ENCODE measurements around the gene CLNK. TPM values are rescaled to one million over a fixed set of nuclear protein-coding genes. Genes with fewer than 3 reads are reported as not detected.
"Not testable (repeated sequence)": the region's sequence is repeated elsewhere in the genome, so short reads cannot be mapped to it uniquely, and the experiment has no call there.

The CLNK gene
- total RNA-seq, 1 donor from 2014 or later, result not detected

DNA sequence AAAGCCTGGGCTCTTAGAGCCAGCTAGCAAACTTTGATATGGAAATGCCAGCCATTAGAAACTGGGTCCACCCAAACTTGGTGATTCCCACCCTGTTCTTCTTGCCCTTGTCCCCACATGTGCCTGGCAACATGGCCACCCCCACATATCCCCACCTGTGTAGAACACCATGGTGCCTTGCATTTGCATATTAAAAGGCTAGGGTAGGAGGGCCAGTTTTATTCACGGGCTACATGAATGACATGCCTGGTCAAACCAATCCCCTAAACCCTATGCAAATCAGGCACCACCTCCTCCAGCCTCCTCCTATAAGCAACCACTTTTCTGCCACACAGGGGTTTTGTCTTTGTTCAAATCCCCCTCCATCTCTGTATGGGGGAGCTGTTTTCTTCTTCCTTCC lies 104.9 kb downstream of the CLNK start:
- no peak for DNase-seq (ENCODE audit: low read depth in 2 of 2)

DNA sequence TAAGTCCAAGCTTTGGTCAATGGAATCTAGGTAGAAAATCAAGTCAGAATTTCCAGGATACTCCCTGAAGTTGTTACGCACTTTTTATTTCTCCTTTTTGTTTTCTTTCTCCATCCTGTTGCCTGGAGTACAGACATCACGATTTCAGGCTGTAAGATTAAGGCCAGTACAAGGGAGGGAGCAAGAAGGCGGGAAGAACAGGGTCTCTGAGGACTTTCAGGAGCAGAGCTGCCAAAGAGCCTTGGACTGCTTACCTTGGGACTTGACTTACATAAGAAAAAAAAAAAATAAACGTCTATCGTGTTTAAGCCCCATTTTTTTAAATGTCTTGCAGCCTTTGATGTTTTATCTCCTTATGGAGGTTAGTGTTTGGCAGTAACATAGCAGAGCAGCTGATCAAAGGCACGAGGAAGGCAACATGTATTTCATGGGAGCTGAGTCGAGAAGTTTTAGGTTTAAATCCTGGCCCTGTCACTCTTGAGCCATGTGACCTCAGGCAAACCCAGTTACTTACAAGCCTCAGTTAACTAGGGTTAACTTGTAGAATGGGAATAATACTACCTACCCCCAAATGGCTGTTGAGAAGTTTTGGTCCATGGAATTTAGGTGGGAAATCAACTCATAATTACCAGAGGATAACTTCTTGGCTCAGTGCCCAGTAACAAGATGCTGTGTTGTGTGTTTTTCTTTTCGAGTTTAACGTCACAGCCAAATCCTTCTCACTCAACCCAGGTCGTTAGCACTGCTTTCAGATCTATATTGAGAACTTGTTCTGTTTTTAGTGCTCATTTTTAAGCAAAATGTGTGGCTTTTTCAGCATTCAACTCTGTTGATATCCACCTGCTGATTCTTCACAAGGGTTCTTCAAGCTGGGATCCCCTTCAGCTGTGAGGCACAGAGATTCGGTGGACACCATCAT lies 106.8 kb downstream of the CLNK start:
- DNase-seq (ENCODE audit: low read depth in 2 of 2), result no peak

DNA sequence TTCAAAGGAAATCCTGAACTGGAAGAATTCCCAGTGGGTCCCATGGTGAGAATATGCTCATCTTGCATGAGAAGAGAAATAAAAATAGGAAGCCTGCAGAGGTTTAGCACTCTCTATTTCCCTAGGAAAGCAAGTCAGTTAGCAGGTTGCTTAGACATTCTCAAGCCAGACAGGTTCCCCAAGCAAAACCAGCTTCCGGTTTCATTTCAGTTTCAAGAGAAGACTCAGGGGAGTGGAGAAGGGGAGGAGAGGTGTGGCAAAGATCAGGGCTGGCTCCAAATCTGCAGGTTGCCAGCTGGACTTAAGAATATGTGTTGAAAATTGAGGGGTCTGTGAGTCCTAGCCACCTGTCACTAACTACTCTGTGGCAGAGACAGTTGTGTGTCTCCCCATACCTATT lies 107.5 kb downstream of the CLNK start:
- no peak for DNase-seq (ENCODE audit: low read depth in 2 of 2)

DNA sequence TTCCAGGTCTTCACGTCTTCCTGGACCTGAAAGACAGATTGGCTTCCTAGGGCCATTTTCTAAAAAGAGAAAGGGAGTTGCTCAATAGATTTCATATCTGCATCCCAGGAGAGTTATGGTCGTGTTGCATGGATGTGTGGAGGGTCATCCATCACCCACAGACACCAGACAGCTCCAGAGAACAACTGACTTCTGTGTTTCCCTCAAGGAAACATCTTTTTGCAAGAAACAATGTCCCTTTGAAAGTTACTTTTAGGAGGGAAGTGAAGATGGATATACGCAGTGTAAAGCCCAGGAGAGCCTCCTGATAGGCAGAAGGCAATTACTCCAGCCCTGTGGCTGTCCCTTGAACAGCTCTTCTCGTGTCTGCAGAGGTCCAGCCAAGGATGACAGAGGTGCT lies 108.3 kb downstream of the CLNK start:
- DNase-seq (ENCODE audit: low read depth in 2 of 2), result no peak

DNA sequence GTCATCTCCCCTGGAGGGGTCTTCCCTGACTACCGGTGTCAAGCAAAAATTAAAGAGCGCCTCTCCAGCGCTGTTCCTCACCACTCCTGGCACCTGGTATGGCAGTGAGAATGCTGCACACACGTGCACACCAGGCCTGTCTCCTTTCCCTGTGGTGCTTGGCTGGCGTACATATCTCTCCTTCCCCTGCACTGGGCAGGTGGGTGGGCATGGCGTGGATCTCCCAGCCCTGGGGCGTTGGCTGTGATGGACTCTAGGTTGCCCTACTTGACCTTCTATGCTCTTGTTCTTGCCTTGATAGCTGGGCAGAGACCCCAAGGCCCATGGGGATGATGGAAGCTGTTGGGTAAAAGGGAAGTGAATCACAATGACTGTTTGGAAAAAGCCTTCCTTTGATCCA lies 109.2 kb downstream of the CLNK start:
- DNase-seq (ENCODE audit: low read depth in 2 of 2), result no peak

DNA sequence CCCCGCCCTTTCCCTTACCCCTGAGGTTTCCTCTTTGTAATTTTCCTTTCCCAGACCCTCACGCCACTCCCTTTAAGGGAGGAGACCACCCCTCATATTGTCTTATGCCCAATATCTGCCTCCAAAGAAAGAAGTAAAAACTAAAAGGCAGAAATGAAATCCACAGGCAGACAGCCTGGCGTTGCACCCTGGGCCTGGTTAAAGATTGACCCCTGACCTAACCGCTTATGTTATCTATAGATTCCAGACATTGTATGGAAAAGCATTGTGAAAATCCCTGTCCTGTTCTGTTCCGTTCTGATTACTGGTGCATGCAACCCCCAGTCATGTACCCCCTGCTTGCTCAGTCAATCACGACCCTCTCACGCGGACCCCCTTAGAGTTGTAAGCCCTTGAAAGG lies 110.0 kb downstream of the CLNK start:
- not testable (repeated sequence) for DNase-seq (ENCODE audit: low read depth in 2 of 2)

DNA sequence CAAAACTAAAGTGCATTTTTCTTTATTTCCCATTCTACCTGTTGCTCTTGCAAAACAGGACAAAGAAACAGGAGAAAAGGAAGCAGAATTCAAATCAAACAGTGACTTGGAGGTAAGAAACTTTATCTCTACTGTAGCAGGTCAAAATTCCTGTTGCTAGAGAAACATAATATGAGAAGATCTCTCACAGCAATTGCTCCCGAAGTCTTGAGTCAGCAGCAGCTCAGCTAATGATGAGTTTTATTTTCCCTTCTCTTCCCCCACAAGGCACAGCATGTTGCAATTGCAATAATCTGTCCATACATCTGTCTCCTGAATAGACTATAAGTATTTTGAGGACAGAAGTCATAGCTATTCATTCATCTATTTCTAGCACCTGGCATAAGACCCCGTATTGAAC lies 112.7 kb downstream of the CLNK start:
- DNase-seq (ENCODE audit: low read depth in 2 of 2), result no peak

DNA sequence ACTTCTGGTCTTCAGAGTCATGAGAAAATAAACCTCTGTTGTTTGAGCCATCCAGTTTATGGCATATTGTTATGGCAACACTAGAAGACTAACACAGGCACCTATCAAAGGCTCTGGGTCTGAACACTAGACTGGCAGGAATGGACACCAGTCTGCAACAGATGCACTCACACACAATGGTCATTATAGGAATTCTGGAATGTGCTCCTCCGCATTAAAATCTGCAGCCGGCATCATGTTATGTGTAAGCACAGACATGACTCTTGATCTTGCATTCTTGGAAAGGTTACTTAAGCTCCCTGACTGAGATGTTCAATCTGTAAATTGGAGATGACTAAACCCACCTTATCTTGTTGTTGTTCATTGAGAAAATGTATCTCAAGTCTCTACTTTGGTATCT lies 115.1 kb downstream of the CLNK start:
- DNase-seq (ENCODE audit: low read depth in 2 of 2), result no peak

DNA sequence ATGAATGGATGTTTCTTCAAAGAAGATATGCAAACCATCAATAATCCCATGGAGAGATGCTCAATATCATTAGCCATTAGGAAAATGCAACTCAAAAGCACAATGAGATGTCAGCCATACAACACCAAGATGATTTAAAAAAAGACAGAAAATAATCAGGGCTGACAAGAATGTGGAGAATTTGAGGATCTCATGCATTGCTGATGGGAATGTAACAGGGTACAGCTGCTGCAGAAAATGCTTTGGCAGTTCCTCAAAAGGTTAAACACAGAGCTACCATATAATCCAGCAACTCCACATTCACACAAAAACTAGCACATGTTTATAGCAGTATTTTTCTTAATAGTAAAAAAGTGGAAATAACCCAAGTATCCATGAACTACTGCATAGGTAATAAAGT lies 116.8 kb downstream of the CLNK start:
- DNase-seq (ENCODE audit: low read depth in 2 of 2), result no peak

DNA sequence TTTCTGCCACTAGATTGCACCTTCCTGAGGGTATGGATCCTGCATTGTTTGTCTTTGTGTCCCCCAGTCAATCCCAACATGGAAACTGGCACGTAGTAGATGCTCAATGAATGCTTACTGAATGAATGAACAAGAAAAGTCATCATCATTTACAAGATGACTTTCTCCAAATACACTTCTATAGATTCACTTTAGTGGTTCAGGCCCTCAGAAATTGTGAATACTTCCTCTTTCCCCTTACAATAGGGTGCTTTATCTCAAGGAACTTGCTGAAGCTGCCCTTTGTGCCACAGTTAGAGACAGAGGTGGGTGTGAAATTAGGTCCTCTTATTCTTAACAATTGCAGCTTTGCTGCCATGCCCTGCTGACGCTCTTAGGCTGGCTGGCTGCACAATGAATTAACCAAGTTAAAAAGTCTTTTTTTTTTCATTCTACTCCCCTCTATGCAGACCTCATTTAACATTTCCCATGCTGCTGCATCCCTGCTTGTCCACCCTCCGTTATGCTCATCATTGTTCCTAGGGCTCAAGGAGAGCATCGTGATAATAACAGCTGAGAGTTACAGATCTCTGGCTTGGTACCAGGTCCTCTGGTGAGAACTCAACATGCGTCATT lies 119.3 kb downstream of the CLNK start:
- DNase-seq (ENCODE audit: low read depth in 2 of 2), result no peak

DNA sequence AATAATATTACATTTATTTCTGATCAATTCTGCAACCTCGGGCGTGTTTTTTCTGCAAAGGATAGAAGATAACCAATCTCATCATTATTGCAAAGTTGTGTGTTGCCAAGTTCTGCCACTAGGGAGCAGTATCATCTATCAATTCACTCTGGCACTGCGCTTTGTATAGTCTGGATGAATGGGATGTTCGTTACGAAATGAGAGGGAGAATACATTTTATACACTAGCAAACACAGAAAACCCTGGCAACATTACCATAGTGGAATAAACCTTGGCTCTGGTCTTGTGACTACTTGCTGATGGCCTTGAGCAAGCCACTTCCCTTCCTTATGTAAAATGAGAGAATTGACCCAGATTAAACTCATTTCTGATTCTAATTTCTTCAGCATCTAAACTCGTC lies 129.9 kb downstream of the CLNK start:
- DNase-seq (ENCODE audit: low read depth in 2 of 2), result peak; percentile 30 to 57

DNA sequence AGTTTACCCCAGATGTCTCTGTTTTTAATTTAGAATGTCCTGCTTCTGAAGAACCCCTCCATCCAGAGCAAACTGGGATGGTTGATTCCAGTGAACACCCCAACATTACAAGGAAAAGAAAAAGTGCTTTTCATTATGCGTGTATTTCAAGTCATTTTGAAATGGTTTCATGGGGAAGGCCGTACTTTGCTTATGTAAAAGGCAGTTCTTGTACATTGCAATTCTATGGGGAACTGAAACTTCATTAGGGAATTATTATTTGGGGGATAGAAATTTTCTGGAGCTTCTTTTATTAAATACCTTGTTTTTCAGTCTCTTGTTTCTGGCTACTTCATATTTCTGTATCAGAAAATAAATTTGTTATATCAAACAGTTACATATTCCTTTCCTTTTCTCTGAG lies 130.4 kb downstream of the CLNK start:
- DNase-seq (ENCODE audit: low read depth in 2 of 2), result no peak

DNA sequence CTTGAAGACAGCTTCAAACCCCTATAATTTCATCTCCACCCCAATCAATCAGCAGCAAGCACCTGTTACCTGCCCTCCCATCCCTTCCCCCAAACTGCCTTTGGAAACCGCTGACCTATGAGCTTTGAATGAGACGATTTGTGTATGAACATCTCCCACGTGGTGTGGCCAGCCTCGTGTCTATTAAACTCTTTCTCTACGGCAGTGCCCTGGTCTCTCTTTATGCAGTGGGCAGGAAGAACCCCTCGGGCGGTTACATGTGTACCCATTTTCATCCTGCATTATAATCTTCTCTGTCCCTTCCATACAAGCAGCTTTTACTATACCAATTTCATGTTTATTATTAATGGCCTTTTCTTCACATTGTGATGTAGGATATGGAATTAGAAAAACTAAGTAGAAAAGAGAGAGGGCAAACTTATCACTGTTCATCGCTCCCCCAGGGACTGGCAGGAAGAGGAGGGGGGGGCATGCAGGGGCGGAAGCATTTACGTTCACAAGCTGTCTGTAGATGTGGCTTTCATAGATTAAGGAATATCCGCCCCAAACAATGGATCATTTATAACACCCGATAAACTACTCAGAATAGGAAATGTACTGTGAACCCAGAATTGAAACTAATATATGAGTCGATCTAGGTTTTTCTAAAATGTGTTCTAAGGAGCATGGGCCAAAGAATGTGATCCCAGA lies 131.8 kb downstream of the CLNK start:
- peak in 1 of 2 donors; percentile 7 for DNase-seq (ENCODE audit: low read depth in 2 of 2)

DNA sequence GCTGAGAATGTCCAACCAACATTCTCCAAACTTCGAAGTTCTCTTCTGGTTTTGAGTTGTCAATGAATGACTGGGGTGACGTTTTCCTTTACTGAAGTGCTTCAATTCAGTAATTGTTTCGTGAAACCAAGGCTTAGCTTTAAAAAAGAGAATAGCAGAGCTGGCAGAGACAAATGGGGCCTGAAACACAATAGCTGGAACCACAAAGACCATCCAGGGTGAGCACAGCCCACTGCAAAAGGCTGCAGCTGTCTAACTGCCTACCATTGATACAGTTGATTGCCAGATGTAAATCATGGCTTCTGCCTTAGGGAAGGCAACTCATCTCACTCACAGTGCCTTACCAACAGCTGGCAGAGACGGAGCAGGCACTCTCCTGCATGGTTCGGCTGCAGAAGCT lies 148.7 kb downstream of the CLNK start:
- DNase-seq (ENCODE audit: low read depth in 2 of 2), result no peak

DNA sequence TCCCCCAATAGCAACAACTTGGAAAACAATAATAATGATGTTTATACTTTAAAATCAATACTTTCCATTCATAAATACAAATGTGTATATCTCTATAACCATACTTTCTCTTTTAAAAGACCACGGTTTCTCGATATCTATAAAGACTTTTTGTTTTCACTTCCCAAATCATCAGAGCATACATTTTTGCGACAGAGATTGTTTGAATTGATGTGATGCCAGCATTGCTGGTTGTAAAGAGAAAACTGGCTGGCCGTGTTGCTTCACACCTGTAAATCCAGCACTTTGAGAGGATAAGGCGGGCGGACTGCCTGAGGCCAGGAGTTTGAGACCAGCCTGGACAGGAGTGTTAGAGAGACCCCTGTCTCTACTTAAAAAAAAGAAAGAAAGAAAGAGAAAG lies 149.7 kb downstream of the CLNK start:
- DNase-seq (ENCODE audit: low read depth in 2 of 2), result no peak

DNA sequence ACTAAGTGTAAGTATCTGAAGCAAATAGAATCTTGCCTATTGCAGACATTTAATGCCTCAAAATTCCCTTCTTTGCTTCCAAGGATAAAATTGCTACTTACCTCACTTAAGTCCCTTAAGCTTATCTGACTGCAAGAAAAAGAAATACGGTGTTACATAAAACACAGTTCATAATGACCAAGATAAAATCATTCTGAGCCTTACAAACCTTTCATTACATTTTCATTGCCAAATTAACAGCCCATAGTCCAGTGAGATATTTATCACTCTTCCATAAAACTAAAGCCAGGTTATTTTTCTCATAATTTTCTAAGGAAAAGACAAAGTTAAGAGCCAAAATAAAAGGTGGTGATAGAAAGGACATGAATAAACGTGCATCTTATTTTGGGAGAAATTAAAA lies 152.4 kb downstream of the CLNK start:
- DNase-seq (ENCODE audit: low read depth in 2 of 2), result no peak

DNA sequence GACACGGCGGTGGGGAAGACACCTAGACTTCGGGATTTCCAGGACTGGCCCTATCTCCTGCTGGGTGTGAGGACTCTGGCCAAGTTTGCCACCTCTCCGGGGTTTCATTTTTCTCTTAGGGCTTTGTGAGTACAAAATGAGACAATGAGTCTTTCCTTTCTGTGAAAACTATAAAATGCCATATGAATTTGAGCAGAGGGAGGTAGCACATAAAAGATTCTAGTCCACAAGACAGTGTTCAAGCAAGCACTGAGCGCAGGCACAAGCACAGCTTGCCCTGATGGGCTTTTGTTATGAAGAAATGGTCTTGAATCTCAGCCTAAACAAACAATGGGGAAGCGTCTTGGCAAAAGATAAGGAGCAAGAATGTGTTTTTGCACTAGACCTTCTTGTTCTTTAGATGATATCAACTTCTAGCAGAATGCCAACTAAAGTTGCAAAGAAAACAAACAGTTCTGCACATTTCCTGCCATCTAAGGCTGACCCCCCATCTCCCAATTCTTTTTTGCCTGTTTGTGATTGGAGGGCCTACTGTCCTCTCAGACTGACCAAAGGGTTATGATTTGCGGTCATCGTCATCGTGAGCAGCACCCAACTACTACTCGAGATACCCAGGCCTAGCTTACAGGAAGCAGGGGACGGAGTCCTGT lies 154.3 kb downstream of the CLNK start:
- DNase-seq (ENCODE audit: low read depth in 2 of 2), result peak in 1 of 2 donors; percentile 94

DNA sequence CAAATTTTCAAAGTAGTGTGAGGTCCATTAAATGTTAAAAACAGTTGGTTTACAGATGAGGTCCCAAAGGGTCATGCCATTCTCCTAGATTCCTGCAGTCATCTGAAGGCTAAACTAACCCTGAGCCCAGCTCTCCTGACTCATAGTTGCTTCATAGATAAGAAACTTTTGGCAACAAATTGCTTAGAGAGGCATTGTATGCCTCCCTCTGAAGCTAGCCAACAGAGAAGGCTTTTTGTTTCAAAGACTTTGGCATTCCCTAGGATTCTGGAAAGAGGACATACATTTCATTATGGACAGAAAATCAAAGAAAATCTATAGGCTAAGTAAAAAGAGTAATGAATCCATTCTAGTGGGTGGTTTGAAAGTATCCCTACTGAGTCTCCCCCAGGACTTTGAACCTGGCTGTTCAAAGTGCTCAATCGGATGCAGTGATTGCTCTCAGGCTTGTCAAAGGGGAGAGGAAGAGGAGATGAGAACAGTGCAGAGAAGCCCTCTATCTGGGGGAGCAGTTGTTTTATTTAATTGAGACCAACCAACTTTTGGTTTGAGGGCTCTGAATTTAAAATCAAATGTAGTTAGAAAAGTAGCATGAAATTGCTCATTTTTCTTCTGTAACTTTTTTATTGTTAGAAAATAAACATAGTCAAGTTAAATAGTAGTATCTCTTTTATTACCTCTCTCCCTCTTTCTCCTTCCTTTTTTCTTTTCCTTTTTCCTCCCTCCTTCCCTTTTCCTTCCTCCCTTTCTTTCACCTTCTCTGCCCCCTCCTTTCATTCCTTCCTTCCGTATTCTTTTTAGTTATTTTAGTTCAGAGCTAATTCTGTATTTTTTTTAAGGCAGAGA lies 155.1 kb downstream of the CLNK start:
- peak in 1 of 2 donors; percentile 65 for DNase-seq (ENCODE audit: low read depth in 2 of 2)

DNA sequence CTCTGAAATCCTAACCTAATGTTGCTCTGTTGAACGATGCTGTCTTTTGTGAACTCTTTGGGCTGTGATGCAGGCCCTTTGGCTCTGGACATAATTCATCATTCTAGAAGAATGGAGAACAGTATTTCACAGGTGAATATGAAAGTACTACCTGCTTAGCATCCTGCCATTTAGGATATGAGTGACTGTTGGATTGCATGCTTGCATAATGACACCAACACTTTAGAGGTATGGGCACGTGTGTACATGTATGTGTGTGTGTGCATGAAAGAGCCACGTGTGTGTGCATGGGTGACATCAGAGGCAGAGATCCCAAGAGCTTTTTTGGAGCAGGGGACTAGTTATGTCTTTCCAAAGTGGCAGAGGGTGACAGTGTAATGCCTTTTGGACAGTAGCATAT lies 157.1 kb downstream of the CLNK start:
- no peak for DNase-seq (ENCODE audit: low read depth in 2 of 2)

DNA sequence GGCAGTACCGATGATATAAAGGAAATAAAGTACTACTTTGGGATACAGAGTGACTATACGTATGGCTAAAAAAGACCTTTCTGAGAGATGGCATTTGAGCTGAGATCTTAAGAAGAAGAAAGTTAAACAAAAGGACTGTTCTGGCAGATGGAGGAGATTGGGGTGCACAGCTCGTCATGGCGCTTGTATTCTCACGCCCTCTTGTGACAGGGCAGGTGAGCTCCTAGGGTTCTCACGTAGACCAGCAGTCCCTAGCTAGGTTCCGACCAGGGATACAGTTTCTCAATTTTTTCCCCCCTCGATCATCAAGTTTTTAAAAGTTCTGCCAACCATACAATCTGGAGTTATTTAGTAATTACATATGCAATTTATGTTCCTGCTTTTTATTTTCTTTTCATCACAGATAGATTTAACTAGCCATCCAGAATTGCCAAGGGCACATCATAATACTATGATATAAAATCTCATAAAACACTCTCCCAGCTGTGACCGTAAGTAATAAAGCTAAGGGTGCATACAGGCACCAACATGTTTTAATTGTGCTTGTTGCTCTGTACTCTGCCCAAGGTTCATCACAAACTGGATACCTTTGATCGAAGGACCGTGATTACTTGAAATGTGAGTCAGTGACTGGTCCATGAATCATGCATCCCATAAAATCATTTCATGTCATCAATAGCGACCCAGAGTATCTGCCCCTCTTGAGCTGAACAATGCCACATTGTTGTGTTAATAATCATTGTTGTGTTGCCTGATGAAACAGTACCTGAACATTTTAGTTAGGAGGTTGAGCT lies 157.9 kb downstream of the CLNK start:
- no peak for DNase-seq (ENCODE audit: low read depth in 2 of 2)

All from dermis microvascular lymphatic vessel endothelial cell (primary cell).